HUES6 (cell line): ENCODE measurements around the gene CLCN7.

Source experiments
- H3K27ac ChIP-seq: 2 replicates; pipeline ENCODE4 v1.7.0; 2013; ENCODE audit warnings: low read depth, mild to moderate bottlenecking, low read length, inconsistent platforms
- H3K27me3 ChIP-seq: 2 replicates; pipeline ENCODE4 v1.6.1; 2013; ENCODE audit warnings: low read length; ENCODE audit not compliant: control insufficient read depth, insufficient read depth
- H3K36me3 ChIP-seq: 2 replicates; pipeline ENCODE4 v1.6.1; 2013; ENCODE audit warnings: low read length; ENCODE audit not compliant: control insufficient read depth, insufficient read depth
- H3K4me1 ChIP-seq: 2 replicates; pipeline ENCODE4 v1.6.1; 2013; ENCODE audit warnings: low read length; ENCODE audit not compliant: control insufficient read depth, insufficient read depth
- H3K4me3 ChIP-seq: 2 replicates; pipeline ENCODE4 v1.5.1; 2013; ENCODE audit warnings: low read depth, low read length
- H3K9ac ChIP-seq: one replicate; pipeline ENCODE4 v1.6.1; 2013; ENCODE audit warnings: mild to moderate bottlenecking, low read length
- H3K9me3 ChIP-seq: 2 replicates; pipeline ENCODE4 v1.6.1; 2013; ENCODE audit warnings: low read depth, low read length; ENCODE audit not compliant: control insufficient read depth, insufficient read depth

The CLCN7 gene

GRCh38 chr16:1403036-1403435 is 71.8 kb downstream of the CLCN7 start:
- peaks cover 4% of the 10 kb centered on the region; the same call in 1 of the 2 replicates for H3K4me1 ChIP-seq
- no peak overlapping the region for H3K9ac ChIP-seq
- H3K27me3 ChIP-seq: no peaks in the 10 kb centered on the region
- H3K36me3 ChIP-seq: peaks cover 33% of the 10 kb centered on the region
- H3K4me3 ChIP-seq: no peak overlapping the region
- H3K27ac ChIP-seq: no peak overlapping the region
- no peaks in the 10 kb centered on the region for H3K9me3 ChIP-seq

DNA sequence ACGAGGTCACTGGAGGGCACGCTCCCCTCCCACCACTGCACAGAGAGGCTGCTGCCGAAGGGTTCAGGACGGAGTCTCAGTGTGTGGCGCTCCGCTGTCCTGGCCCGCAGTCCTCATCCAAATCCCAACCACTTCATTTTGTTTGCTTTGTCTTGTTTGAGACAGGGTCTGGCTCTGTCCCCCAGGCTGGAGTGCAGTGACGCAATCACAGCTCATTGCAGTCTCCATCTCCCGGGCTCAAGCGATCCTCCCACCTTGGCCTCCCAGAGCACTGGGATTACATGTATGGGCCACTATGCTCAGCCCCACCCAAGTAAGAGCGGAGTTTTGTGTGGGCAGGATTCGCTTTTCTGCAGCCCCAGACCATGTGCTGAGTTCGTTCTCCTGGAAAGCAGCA is 73.1 kb downstream of the CLCN7 start:
- Histone ChIP-seq H3K4me1 (no peaks in the 10 kb centered on the region), H3K9me3 (no peaks in the 10 kb centered on the region), H3K4me3 (no peak overlapping the region), H3K27ac (no peak overlapping the region), H3K9ac (no peak overlapping the region), H3K27me3 (no peaks in the 10 kb centered on the region), H3K36me3 (peaks cover 33% of the 10 kb centered on the region)

DNA sequence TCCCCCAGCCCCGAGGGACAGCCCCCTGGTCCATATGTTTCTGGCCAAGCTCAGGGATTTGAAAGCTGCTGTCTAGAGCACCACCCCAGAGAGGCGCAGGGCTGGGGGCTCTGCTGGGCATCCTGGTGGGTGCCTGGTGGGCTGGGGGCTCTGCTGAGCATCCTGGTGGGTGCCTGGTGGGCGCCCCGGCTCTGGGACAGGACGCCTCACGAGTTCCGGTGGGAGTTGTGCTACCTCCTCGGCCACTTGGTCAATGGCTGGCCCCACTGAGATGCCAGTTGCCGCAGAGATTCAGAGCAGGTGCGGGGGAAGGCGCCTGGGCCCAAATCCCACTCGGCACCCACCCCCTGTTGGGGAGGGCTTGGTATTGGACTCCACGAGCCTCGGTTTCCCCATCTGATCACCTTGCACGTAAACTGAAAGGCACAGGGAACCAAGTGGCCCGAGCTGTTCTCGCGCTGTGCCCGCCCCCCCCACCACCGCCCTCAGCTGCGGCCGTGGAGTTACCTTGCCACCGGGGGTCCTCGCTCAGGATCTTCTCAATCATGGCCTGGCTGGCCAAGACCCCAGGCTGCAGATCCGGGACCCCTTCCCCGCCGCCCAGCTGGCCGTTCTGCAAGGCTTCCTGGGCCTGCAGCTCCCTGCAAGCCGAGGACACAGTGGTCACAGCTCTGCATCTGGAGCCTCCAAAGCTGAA is 73.6 kb downstream of the CLCN7 start:
- Histone ChIP-seq H3K4me3 (no peak overlapping the region), H3K4me1 (no peaks in the 10 kb centered on the region), H3K27ac (no peak overlapping the region), H3K9ac (no peak overlapping the region), H3K36me3 (peaks cover 33% of the 10 kb centered on the region), H3K9me3 (no peaks in the 10 kb centered on the region), H3K27me3 (no peaks in the 10 kb centered on the region)

DNA sequence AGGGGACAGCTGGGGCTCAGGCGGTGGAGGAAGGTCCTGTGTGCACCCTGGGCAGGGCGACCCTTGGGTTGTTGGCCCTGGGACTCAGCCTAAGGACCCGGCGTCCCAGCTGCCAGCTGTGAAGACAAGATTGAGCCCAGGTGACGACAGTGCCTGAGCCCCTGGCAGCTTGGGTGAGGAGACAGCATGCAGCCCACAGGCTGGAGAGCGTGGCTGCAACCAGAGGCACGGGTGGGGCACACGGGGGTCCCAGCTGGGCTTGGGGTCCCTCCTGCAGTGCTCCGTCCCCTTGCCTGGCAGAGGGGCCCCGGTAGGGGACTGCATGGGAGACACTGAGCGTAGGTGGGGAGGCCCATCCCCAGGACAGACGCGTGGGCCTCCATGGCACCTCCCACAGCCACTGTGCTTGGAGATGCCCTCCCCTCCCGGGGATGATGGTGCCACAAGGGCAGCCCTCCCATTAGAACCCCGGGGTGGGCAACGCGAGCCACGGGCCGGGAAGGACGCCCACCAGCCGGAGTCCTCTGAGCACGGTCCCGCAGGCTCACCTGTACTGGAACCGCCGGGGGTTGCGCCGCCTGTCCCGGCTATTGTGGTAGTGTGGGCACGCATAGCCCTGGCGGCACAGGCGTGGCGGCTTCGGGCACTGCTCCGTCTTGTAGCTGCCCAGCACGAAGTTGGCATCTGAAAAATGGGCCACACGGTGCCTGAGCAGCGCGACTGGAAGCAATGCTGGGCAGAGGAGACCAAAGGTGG is 75.8 kb downstream of the CLCN7 start:
- no peaks in the 10 kb centered on the region for H3K27me3 ChIP-seq
- H3K9ac ChIP-seq: no peak overlapping the region
- H3K27ac ChIP-seq: no peak overlapping the region
- H3K4me3 ChIP-seq: no peak overlapping the region
- no peaks in the 10 kb centered on the region for H3K9me3 ChIP-seq
- H3K36me3 ChIP-seq: peaks cover 34% of the 10 kb centered on the region
- no peaks in the 10 kb centered on the region for H3K4me1 ChIP-seq

GRCh38 chr16:1398351-1398750 is 76.5 kb downstream of the CLCN7 start:
- Histone ChIP-seq H3K27ac (no peak overlapping the region), H3K9me3 (no peaks in the 10 kb centered on the region), H3K27me3 (no peaks in the 10 kb centered on the region), H3K4me1 (no peaks in the 10 kb centered on the region), H3K36me3 (peaks cover 41% of the 10 kb centered on the region), H3K9ac (no peak overlapping the region), H3K4me3 (no peak overlapping the region)

DNA sequence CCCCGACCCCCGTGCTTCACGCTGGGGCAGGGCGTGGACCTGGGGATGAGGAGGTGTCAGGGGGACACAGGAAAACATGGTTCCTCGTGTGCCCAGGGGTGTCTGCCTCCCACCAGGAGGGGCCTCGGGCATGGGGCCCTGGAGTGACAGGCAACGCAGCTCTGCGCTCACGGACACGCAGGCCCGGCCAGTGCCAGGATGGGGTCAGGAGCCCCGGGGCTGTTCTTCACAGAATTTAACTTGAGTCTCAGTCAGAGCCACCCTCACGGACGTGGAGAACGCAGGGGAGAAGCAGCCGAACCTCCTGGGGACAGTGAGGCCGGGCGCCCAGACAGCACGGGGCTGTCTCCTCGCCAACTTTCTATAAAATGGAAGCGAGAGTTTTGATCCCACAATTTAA is 77.0 kb downstream of the CLCN7 start:
- peaks cover 41% of the 10 kb centered on the region for H3K36me3 ChIP-seq
- no peak overlapping the region for H3K4me3 ChIP-seq
- H3K4me1 ChIP-seq: no peaks in the 10 kb centered on the region
- no peak overlapping the region for H3K27ac ChIP-seq
- no peaks in the 10 kb centered on the region for H3K9me3 ChIP-seq
- H3K9ac ChIP-seq: no peak overlapping the region
- no peaks in the 10 kb centered on the region for H3K27me3 ChIP-seq

DNA sequence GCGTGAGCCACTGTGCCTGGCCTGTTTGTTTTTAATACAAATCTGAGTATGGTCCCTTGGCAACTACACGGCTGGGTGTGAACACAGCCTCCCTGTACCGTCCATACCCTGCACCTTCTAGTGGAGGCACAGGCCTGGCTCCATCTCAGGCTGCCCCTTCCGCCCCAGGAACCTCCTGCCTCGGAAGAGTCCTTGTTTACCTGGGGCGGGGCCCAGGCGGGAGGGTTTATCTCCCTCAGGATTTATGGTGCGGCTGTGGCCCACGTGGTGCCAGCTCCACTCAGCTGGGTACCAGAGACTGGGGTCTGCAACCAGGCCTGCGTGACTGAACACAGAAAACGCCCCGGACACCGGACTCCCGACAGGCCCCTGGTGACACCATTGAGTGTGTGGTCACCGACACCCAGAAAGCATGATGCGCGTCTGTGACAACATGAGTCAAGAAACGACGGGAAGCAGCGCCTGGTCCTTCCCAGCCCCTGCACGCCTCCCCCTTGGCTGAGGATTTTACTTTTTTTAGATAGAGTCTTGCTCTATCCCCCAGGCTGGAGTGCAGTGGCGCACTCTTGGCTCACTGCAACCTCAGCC is 79.3 kb downstream of the CLCN7 start:
- Histone ChIP-seq H3K9ac (no peak overlapping the region), H3K27ac (no peak overlapping the region), H3K27me3 (no peaks in the 10 kb centered on the region), H3K36me3 (peaks cover 36% of the 10 kb centered on the region), H3K9me3 (no peaks in the 10 kb centered on the region), H3K4me1 (no peaks in the 10 kb centered on the region), H3K4me3 (no peak overlapping the region)
